IMR-90 (cell line): ENCODE data around the gene ACBD7. TPM values are rescaled to one million over a fixed set of nuclear protein-coding genes. Genes with fewer than 3 reads are reported as not detected.

ENCODE experiments used
- ATAC-seq: fragments of 200-7000 bp; cut with Tn5 transposase; 2 replicates; pipeline ENCODE4 v1.9.1; 2020; ENCODE audit warnings: low read depth, mild to moderate bottlenecking, moderate library complexity
- BruUV-seq: library from RNA; stranded (reverse); fragments of 400-500 nt; replicated peaks from 2 replicates; lab custom pipeline; 2021; lab: Mats Ljungman, UMichigan
- CTCF ChIA-PET: fragments of 300-600 bp; formaldehyde crosslinking; extraction: SDS; loops from one replicate; lab custom pipeline; 2021; ENCODE audit warnings: antibody characterized with exemption; lab: Yijun Ruan, JAX
- POLR2A ChIA-PET: fragments of 300-600 bp; sonication (Branson Sonifier 250); formaldehyde crosslinking; loops from one replicate; lab custom pipeline; 2022; ENCODE audit warnings: antibody characterized with exemption; ENCODE audit not compliant: unreplicated experiment; lab: Charles Lee
- DNase-seq: peaks from one replicate; pipeline ENCODE4 v3.0.0; 2013
- H2AFZ ChIP-seq: replicated peaks from 2 replicates; pipeline ENCODE3; 2013; ENCODE audit warnings: low read length, mild to moderate bottlenecking; ENCODE audit not compliant: poor library complexity
- H2AK5ac ChIP-seq: 2 replicates; pipeline ENCODE4 v1.6.1; 2013; ENCODE audit warnings: low read depth, low read length, inconsistent platforms
- H2AK9ac ChIP-seq: replicated peaks from 2 replicates; pipeline ENCODE3; 2013; ENCODE audit warnings: mild to moderate bottlenecking, low read depth, low read length, moderate library complexity; ENCODE audit not compliant: poor library complexity
- H2BK120ac ChIP-seq: 2 replicates; pipeline ENCODE4 v1.6.1; 2013; ENCODE audit warnings: low read depth, low read length, inconsistent platforms
- H2BK15ac ChIP-seq: 3 replicates; pipeline ENCODE4 v1.6.1; 2013; ENCODE audit warnings: low read depth, low read length, inconsistent platforms
- H2BK20ac ChIP-seq: 2 replicates; pipeline ENCODE4 v1.6.1; 2013; ENCODE audit warnings: low read depth, mild to moderate bottlenecking, inconsistent platforms, low read length, moderate library complexity
- H2BK5ac ChIP-seq: 2 replicates; pipeline ENCODE4 v1.6.1; 2013; ENCODE audit warnings: mild to moderate bottlenecking, low read depth, low read length, inconsistent platforms; ENCODE audit not compliant: poor library complexity, severe bottlenecking
- H3K14ac ChIP-seq: replicated peaks from 2 replicates; pipeline ENCODE4 v1.6.1; 2013; ENCODE audit warnings: low read depth, low read length, inconsistent platforms
- H3K18ac ChIP-seq: 2 replicates; pipeline ENCODE4 v1.6.1; 2013; ENCODE audit warnings: low read depth, low read length, control low read depth
- H3K23ac ChIP-seq: 2 replicates; pipeline ENCODE4 v1.6.1; 2013; ENCODE audit warnings: low read depth, low read length, inconsistent platforms
- H3K27ac ChIP-seq: 2 replicates; pipeline ENCODE4 v1.5.1; 2013; ENCODE audit warnings: mild to moderate bottlenecking, control low read depth, low read length; ENCODE audit not compliant: insufficient read depth
- H3K27me3 ChIP-seq: 2 replicates; pipeline ENCODE4 v1.6.1; 2013; ENCODE audit warnings: low read length; ENCODE audit not compliant: control insufficient read depth, insufficient read depth
- H3K36me3 ChIP-seq: 2 replicates; pipeline ENCODE4 v1.6.1; 2013; ENCODE audit warnings: low read length, mixed read lengths; ENCODE audit not compliant: control insufficient read depth, insufficient read depth
- H3K4ac ChIP-seq: 2 replicates; pipeline ENCODE4 v1.6.1; 2013; ENCODE audit warnings: low read depth, low read length, inconsistent platforms
- H3K4me1 ChIP-seq: 2 replicates; pipeline ENCODE4 v1.6.1; 2013; ENCODE audit warnings: low read length, mixed read lengths; ENCODE audit not compliant: control insufficient read depth, insufficient read depth
- H3K4me2 ChIP-seq: 2 replicates; pipeline ENCODE4 v1.6.1; 2013; ENCODE audit warnings: low read depth, mild to moderate bottlenecking, control low read depth, low read length, moderate library complexity
- H3K4me3 ChIP-seq: 2 replicates; pipeline ENCODE4 v1.5.1; 2013; ENCODE audit warnings: low read depth, mild to moderate bottlenecking, control low read depth, low read length, moderate library complexity; ENCODE audit not compliant: insufficient read depth
- H3K56ac ChIP-seq: 2 replicates; pipeline ENCODE4 v1.6.1; 2013; ENCODE audit warnings: low read length, inconsistent platforms; ENCODE audit not compliant: insufficient read depth; ENCODE audit errors: extremely low read depth
- H3K79me1 ChIP-seq, 2 experiments: 2 replicates each; pipeline ENCODE4 v1.6.1; 2013; ENCODE audit warnings: low read length in 2 of 2, inconsistent platforms in 1 of 2, low read depth in 1 of 2
- H3K9ac ChIP-seq: 2 replicates; pipeline ENCODE4 v1.6.1; 2013; ENCODE audit warnings: low read depth, low read length, control low read depth
- H3K9me1 ChIP-seq: 2 replicates; pipeline ENCODE4 v1.6.1; 2013; ENCODE audit warnings: low read length, inconsistent platforms; ENCODE audit not compliant: insufficient read depth
- H3K9me3 ChIP-seq: 2 replicates; pipeline ENCODE4 v1.6.1; 2013; ENCODE audit warnings: low read length; ENCODE audit not compliant: control insufficient read depth, insufficient read depth
- H4K20me1 ChIP-seq: 2 replicates; pipeline ENCODE4 v1.6.1; 2013; ENCODE audit warnings: low read length, inconsistent platforms; ENCODE audit not compliant: insufficient read depth
- H4K5ac ChIP-seq: 2 replicates; pipeline ENCODE4 v1.6.1; 2013; ENCODE audit warnings: mild to moderate bottlenecking, low read depth, low read length, control low read depth
- H4K8ac ChIP-seq, 2 experiments: 2 replicates each; pipeline ENCODE4 v1.6.1; 2013; ENCODE audit warnings: low read depth in 2 of 2, low read length in 2 of 2, control low read depth in 1 of 2, inconsistent platforms in 1 of 2
- H4K91ac ChIP-seq: 2 replicates; pipeline ENCODE4 v1.6.1; 2013; ENCODE audit warnings: low read depth, low read length, inconsistent platforms; ENCODE audit not compliant: insufficient read depth
- MAFK ChIP-seq: IDR thresholded peaks from 2 replicates; pipeline ENCODE4 v1.6.1; 2012; ENCODE audit warnings: low read depth, low read length, improper control_type of control experiment
- MXI1 ChIP-seq: IDR thresholded peaks from 2 replicates; pipeline ENCODE4 v1.6.1; 2012; ENCODE audit warnings: low read depth, mild to moderate bottlenecking, low read length, moderate library complexity, borderline replicate concordance
- NFE2L2 ChIP-seq: fragments of 150-350 bp; IDR thresholded peaks from 2 replicates; pipeline ENCODE4 v1.6.1; 2016; ENCODE audit warnings: low read depth, mild to moderate bottlenecking, low read length
- POLR2A ChIP-seq: IDR thresholded peaks from 2 replicates; pipeline ENCODE4 v1.6.1; 2012; ENCODE audit warnings: mild to moderate bottlenecking, low read depth, low read length
- RCOR1 ChIP-seq: IDR thresholded peaks from 2 replicates; pipeline ENCODE4 v1.6.1; 2012; ENCODE audit warnings: mild to moderate bottlenecking, low read length, improper control_type of control experiment; ENCODE audit not compliant: insufficient replicate concordance
- RFX5 ChIP-seq: IDR thresholded peaks from 2 replicates; pipeline ENCODE4 v1.8.0; 2012; ENCODE audit warnings: low read depth, mild to moderate bottlenecking, low read length, moderate library complexity
- WGBS, 2 experiments: methylation state at CpG; one replicate each; pipeline versions ENCODE4 v1.1.5 to v1.1.7; 2013; ENCODE audit warnings: missing lambda C conversion rate in 2 of 2; ENCODE audit not compliant: insufficient read length in 1 of 2; ENCODE audit errors: extremely low coverage in 2 of 2; 5-methylcytosine and 5-hydroxymethylcytosine counted together
- dilution Hi-C: fragments of 300-500 bp; cut with HindIII; formaldehyde crosslinking; loops from one replicate; pipeline ENCODE4 v1.14.3; 2018; ENCODE audit warnings: low sequenced_read_pairs; ENCODE audit not compliant: unreplicated experiment
- in situ Hi-C: fragments of 300-500 bp; cut with MboI; formaldehyde crosslinking; loops from 3 replicates; pipeline ENCODE4 v1.14.3; 2019; ENCODE audit warnings: low sequenced_read_pairs, inconsistent platforms, mixed read lengths
- intact Hi-C: fragments of 100-400 bp; cut with micrococcal nuclease; formaldehyde crosslinking; loops from 2 replicates; pipeline ENCODE4 v1.10.0; 2022
- polyA plus RNA-seq, 3 experiments: library from polyadenylated mRNA; depleted of rRNA; stranded (reverse); fragments of >200 nt; gene quantifications; 2 replicates each; pipeline ENCODE4 v1.2.3, GENCODE V29; 2012; ENCODE audit warnings: low replicate concordance in 1 of 3
- total RNA-seq: library from RNA; depleted of rRNA; stranded (reverse); fragments of >200 nt; gene quantifications from 2 replicates; pipeline ENCODE4 v1.2.3, GENCODE V29; 2012
- TF ChIP-seq, protein P1 (sequence below): conservative IDR thresholded peaks from 2 replicates; pipeline ENCODE4 v1.5.1; 2012; ENCODE audit warnings: mild to moderate bottlenecking, low read depth, low read length, improper control_type of control experiment

The ACBD7 gene
- total and polyA plus RNA-seq, 2 of the 4 experiments (the other 2 are of a cell fraction), result 0.29 to 0.54 TPM

DNA sequence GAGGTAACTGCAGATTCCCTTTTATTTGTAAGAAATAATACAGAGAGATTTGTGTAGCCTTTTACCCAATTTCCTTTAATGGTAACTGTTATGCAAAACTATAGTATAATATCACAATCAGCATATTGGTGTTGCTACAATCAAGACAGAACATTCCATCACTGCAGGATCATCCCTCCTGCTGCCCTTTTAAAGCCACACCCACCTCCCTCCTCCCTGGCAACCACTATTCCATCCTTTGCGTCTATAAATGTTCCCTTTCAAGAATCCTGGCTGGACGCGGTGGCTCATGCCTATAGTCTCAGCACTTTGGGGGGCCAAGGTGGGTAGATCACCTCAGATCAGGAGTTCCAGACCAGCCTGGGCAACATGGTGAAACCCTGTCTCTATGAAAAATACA lies 13.2 kb downstream of the ACBD7 start:
- Histone ChIP-seq H3K9ac (no peak overlapping the region), H2BK20ac (no peak overlapping the region), H2BK15ac (no peak overlapping the region), H2BK120ac (no peak overlapping the region), H2BK5ac (no peak overlapping the region), H3K27me3 (peaks cover 4% of the 10 kb centered on the region; the same call in 1 of the 2 replicates), H4K8ac (no peak overlapping the region), H3K27ac (no peak overlapping the region), H3K14ac (no peak overlapping the region), H3K23ac (no peak overlapping the region), H2AK9ac (no peak overlapping the region), H3K18ac (no peak overlapping the region), H3K4me2 (no peak overlapping the region), H2AK5ac (no peak overlapping the region), H3K9me3 (peaks cover 6% of the 10 kb centered on the region), H4K5ac (no peak overlapping the region), H2AFZ (no peak overlapping the region), H3K56ac (no peak overlapping the region), H3K4ac (no peak overlapping the region), H3K4me3 (no peak overlapping the region), H3K79me1 (no peaks in the 10 kb centered on the region), H3K9me1 (no peaks in the 10 kb centered on the region), H3K36me3 (no peaks in the 10 kb centered on the region), H4K91ac (no peak overlapping the region), H4K20me1 (no peaks in the 10 kb centered on the region), H3K4me1 (no peaks in the 10 kb centered on the region)
- intact Hi-C loops (no loop called here), in situ Hi-C loops (loop anchor here (25.0 kb wide), 1 partner anchor 563 kb away; no protein-coding TSS in a partner anchor), dilution Hi-C loops (no loop called here)
- BruUV-seq, result no TSS peak
- WGBS, 2 experiments, result 80% methylated on average over 1 of the region's 3 CpGs; no CpG with 5 or more reads in 1 of the 2 experiments
- ATAC-seq (no peak), DNase-seq (no peak)
- TF ChIP-seq RFX5, result no peak
- no peak for TF ChIP-seq MAFK
- no peak for TF ChIP-seq RCOR1
- no peak for TF ChIP-seq MXI1
- no peak for TF ChIP-seq NFE2L2
- TF ChIP-seq, protein P1, sequence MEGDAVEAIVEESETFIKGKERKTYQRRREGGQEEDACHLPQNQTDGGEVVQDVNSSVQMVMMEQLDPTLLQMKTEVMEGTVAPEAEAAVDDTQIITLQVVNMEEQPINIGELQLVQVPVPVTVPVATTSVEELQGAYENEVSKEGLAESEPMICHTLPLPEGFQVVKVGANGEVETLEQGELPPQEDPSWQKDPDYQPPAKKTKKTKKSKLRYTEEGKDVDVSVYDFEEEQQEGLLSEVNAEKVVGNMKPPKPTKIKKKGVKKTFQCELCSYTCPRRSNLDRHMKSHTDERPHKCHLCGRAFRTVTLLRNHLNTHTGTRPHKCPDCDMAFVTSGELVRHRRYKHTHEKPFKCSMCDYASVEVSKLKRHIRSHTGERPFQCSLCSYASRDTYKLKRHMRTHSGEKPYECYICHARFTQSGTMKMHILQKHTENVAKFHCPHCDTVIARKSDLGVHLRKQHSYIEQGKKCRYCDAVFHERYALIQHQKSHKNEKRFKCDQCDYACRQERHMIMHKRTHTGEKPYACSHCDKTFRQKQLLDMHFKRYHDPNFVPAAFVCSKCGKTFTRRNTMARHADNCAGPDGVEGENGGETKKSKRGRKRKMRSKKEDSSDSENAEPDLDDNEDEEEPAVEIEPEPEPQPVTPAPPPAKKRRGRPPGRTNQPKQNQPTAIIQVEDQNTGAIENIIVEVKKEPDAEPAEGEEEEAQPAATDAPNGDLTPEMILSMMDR, result no peak
- no peak for TF ChIP-seq POLR2A
- ChIA-PET CTCF (no interaction called here), POLR2A (no interaction called here)
